Uterus (tissue), 2 donors: ENCODE results near the gene POU2F1.

ENCODE experiments used
- POLR2A ChIP-seq, 2 donors: fragments of 450-650 bp; IDR thresholded peaks; one replicate each; pipeline ENCODE4 v1.6.1; 2016; ENCODE audit warnings: antibody characterized with exemption in 2 of 2, mild to moderate bottlenecking in 1 of 2, moderate library complexity in 1 of 2
- TF ChIP-seq, protein P1 (sequence below), 4 experiments: fragments of 200-600 bp in 2 of 4; fragments of 450-650 bp in 2 of 4; sonication (generic) in 2 of 4; IDR thresholded peaks; one replicate each; pipeline ENCODE4 v1.5.1; 2016 to 2019; ENCODE audit warnings: antibody characterized with exemption in 4 of 4, mild to moderate bottlenecking in 2 of 4, moderate library complexity in 1 of 4

- TF ChIP-seq, protein P1, sequence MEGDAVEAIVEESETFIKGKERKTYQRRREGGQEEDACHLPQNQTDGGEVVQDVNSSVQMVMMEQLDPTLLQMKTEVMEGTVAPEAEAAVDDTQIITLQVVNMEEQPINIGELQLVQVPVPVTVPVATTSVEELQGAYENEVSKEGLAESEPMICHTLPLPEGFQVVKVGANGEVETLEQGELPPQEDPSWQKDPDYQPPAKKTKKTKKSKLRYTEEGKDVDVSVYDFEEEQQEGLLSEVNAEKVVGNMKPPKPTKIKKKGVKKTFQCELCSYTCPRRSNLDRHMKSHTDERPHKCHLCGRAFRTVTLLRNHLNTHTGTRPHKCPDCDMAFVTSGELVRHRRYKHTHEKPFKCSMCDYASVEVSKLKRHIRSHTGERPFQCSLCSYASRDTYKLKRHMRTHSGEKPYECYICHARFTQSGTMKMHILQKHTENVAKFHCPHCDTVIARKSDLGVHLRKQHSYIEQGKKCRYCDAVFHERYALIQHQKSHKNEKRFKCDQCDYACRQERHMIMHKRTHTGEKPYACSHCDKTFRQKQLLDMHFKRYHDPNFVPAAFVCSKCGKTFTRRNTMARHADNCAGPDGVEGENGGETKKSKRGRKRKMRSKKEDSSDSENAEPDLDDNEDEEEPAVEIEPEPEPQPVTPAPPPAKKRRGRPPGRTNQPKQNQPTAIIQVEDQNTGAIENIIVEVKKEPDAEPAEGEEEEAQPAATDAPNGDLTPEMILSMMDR (IDR thresholded peaks at IDR 0.05), result no peak
- TF ChIP-seq POLR2A (IDR thresholded peaks at IDR 0.05), result no peak
Observed at GRCh38 chr1:167440776-167441175, 220.1 kb downstream of the POU2F1 start.
